Psoas muscle (tissue), 8 donors: ENCODE measurements around the gene LSAMP. TPM values are rescaled to one million over a fixed set of nuclear protein-coding genes. Genes with fewer than 3 reads are reported as not detected.

Source experiments
- ATAC-seq, 4 donors: fragments of 200-7000 bp; cut with Tn5 transposase; one replicate each; pipeline ENCODE4 v1.9.1; 2020; ENCODE audit warnings: moderate library complexity in 3 of 4, mild to moderate bottlenecking in 2 of 4
- DNase-seq, 2 donors: peaks; one replicate each; pipeline ENCODE4 v3.0.0-alpha.2; 2020
- H3K27ac ChIP-seq: fragments of 200-600 bp; one replicate; pipeline ENCODE4 v1.8.0; 2022
- H3K27me3 ChIP-seq, 3 donors: fragments of 200-600 bp in 1 of 3; one replicate each; pipeline versions ENCODE4 v1.6.1 to v1.8.0; 2013 to 2022; ENCODE audit warnings: low read length in 2 of 3, mild to moderate bottlenecking in 2 of 3, moderate library complexity in 1 of 3; ENCODE audit not compliant: insufficient read depth in 3 of 3
- H3K36me3 ChIP-seq, 2 donors: fragments of 200-600 bp in 1 of 2; one replicate each; pipeline versions ENCODE4 v1.6.1 to v1.8.0; 2013 to 2022; ENCODE audit warnings: low read depth in 1 of 2, mild to moderate bottlenecking in 1 of 2, moderate library complexity in 1 of 2; ENCODE audit not compliant: insufficient read depth in 1 of 2
- H3K4me1 ChIP-seq: fragments of 200-600 bp; one replicate; pipeline ENCODE4 v1.8.0; 2022
- H3K4me3 ChIP-seq: fragments of 200-600 bp; one replicate; pipeline ENCODE4 v1.8.0; 2022; ENCODE audit warnings: mild to moderate bottlenecking
- H3K9me3 ChIP-seq: fragments of 200-600 bp; one replicate; pipeline ENCODE4 v1.8.0; 2022
- CTCF ChIP-seq: fragments of 200-600 bp; IDR thresholded peaks from one replicate; pipeline ENCODE4 v1.8.0; 2022; ENCODE audit warnings: antibody characterized with exemption
- WGBS, 3 donors: extraction: QIAGEN DNeasy Blood & Tissue Kit; methylation state at CpG; one replicate each; pipeline versions ENCODE4 v1.1.6 to v1.1.7; 2013; 5-methylcytosine and 5-hydroxymethylcytosine counted together
- intact Hi-C, 2 donors: fragments of 100-400 bp; cut with DNase I; formaldehyde crosslinking; loops; one replicate each; pipeline versions ENCODE4 v1.11.0 to v1.14.2; 2022
- polyA plus RNA-seq, 3 donors: library from polyadenylated mRNA; stranded (reverse); fragments of 200-250 nt; gene quantifications; one replicate each; pipeline ENCODE4 v1.2.3, GENCODE V29; 2013
- total RNA-seq, 4 donors: library from RNA; stranded (reverse); fragmentation: NEBNext Ultra II Directional in 2 of 4; extraction: Animal tissue kit (Norgen Biotek cat#: 25700) in 2 of 4; gene quantifications; one replicate each; pipeline versions ENCODE4 v1.2.1 to v1.2.4, GENCODE V29; 2021 to 2023
- donor health status: healthy with polysubstance abuse.
- donor health status: DM: no; HTN: no; CAD: no; lungs with moderate emphysema.
- donor health status: Bipolar disorder and iron deficiency.
- donor health status: healthy.
- donor health status: DM: yes; HTN: yes; CAD: no.
- donor health status: DM: no; HTN: no; CAD: no.
- donor health status: DM: no; HTN: no; CAD: no.
- donor health status: DM: yes; HTN: yes; CAD: no.

Gene LSAMP
- total and polyA plus RNA-seq, 7 donors: 0.01 to 0.17 (median 0.04) TPM; not detected in 4

- 84 to 92% (median 85%) methylated on average over 5 of the region's 5 CpGs for WGBS, 3 donors
- ATAC-seq: no peak
- intact Hi-C loops: no loop called here
- no peak overlapping the region for H3K4me3 ChIP-seq
- H3K9me3 ChIP-seq: no peaks in the 10 kb centered on the region
- DNase-seq: no peak
- no peak for TF ChIP-seq CTCF
- H3K36me3 ChIP-seq: no peaks in the 10 kb centered on the region
- no peaks in the 10 kb centered on the region for H3K4me1 ChIP-seq
- H3K27ac ChIP-seq: no peak overlapping the region
- no peaks in the 10 kb centered on the region for H3K27me3 ChIP-seq
Measured at GRCh38 chr3:115958526-115958925, 486.8 kb downstream of the LSAMP start.

- Histone ChIP-seq H3K4me1 (no peaks in the 10 kb centered on the region), H3K9me3 (peaks cover 6% of the 10 kb centered on the region), H3K27ac (no peak overlapping the region), H3K27me3 (no peaks in the 10 kb centered on the region), H3K4me3 (no peak overlapping the region), H3K36me3 (no peaks in the 10 kb centered on the region)
- WGBS, 3 donors: 68 to 72% (median 69%) methylated on average over 2 of the region's 2 CpGs
- DNase-seq (no peak), ATAC-seq (no peak)
- no peak for TF ChIP-seq CTCF
- intact Hi-C loops: no loop called here
Measured at GRCh38 chr3:115947325-115947724, 498.0 kb downstream of the LSAMP start.

- Histone ChIP-seq H3K4me3 (no peak overlapping the region), H3K4me1 (no peaks in the 10 kb centered on the region), H3K9me3 (peaks cover 5% of the 10 kb centered on the region), H3K27ac (no peak overlapping the region), H3K27me3 (no peaks in the 10 kb centered on the region), H3K36me3 (no peaks in the 10 kb centered on the region)
- TF ChIP-seq CTCF: no peak
- intact Hi-C loops: no loop called here
- DNase-seq: no peak
- ATAC-seq: no peak
- 54 to 59% (median 57%) methylated on average over 3 of the region's 3 CpGs for WGBS, 3 donors
Measured at GRCh38 chr3:115943579-115943978, 501.7 kb downstream of the LSAMP start.

GRCh38 chr3:115937054-115937453, 508.2 kb downstream of the LSAMP start:
- no peak for ATAC-seq
- Histone ChIP-seq H3K27me3 (no peaks in the 10 kb centered on the region), H3K4me1 (no peaks in the 10 kb centered on the region), H3K4me3 (no peak overlapping the region), H3K9me3 (peaks cover 5% of the 10 kb centered on the region), H3K36me3 (no peaks in the 10 kb centered on the region), H3K27ac (no peak overlapping the region)
- no peak for DNase-seq
- WGBS, 3 donors: 84 to 91% (median 86%) methylated on average over 2 of the region's 2 CpGs
- intact Hi-C loops: no loop called here
- TF ChIP-seq CTCF: no peak

- DNase-seq (no peak), ATAC-seq (no peak)
- 92 to 95% (median 92%) methylated on average over 7 of the region's 7 CpGs for WGBS, 3 donors
Measured at GRCh38 chr3:115932807-115933206, 512.5 kb downstream of the LSAMP start.

More at GRCh38 chr3:115932807-115933206, 512.5 kb downstream of the LSAMP start:
- intact Hi-C loops: no loop called here
- Histone ChIP-seq H3K4me3 (no peak overlapping the region), H3K27me3 (no peaks in the 10 kb centered on the region), H3K9me3 (no peaks in the 10 kb centered on the region), H3K27ac (no peak overlapping the region), H3K4me1 (no peaks in the 10 kb centered on the region), H3K36me3 (no peaks in the 10 kb centered on the region)
- TF ChIP-seq CTCF: no peak
